Measurements from ENCODE around the gene PSRC1.

The PSRC1 gene

DNA sequence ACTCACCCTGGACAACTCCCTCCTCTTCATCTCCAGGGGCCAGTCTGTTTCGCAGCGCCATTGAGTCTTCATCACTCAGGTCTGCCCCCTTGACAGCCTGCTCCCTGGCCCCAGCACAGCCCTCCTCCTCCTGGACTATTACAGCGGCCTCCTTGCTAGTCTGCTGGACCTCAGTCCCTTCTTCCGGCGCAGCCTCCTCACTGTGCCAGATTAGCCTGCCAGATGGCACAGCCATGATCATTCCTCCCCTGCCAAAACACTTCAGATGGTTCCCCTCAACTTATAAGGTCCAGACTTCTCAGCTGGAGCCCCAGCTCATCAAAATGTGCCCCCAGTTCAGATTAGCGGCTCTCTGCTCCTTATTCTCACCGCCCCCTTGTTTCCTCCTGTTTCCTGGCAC is 40.6 kb downstream of the PSRC1 start:
- no peak for DNase-seq

DNA sequence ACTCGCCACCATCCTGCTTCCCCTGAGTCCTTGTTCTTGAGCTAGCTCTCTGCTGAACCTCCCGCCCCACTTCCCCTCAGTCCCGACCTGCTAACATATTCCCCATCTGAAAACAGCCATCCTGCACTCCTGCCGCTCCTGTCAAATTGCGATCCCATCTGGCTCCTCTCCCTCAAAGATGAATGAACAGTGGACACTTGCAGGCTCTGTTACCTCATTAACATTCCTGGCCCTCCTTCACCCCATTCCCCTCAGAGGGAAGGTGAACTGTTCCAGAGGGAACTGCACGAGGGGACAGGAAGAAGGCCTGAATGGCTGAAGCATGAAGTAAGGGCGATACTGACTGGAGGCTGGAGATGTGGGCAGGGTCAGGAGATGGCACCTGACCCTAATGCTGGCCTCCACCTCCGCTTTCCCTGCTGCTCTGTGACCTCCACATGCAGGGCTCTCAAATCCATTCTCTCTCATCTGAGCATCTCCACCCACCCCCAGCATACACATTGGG is 41.1 kb downstream of the PSRC1 start:
- DNase-seq: no peak

DNA sequence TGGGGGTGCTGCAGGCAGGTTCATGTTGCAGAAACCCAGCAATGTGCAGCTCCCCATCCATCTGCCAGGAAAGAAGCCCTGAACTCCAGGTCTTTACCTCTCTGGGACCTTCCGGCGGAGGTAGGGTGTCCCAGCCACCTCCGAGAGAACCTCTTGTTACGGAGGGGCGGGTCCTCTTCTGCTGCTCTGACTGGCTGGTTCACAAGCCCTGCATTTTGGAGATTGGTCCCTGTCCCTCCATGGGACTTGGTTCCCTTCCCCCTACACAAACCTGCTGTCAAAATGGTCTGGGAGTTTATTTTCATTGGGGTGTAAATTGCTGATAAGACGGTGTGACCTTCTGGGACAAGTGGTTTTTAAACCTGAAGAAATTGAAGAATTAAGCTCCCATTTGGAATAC is 41.6 kb downstream of the PSRC1 start:
- DNase-seq: no peak

DNA sequence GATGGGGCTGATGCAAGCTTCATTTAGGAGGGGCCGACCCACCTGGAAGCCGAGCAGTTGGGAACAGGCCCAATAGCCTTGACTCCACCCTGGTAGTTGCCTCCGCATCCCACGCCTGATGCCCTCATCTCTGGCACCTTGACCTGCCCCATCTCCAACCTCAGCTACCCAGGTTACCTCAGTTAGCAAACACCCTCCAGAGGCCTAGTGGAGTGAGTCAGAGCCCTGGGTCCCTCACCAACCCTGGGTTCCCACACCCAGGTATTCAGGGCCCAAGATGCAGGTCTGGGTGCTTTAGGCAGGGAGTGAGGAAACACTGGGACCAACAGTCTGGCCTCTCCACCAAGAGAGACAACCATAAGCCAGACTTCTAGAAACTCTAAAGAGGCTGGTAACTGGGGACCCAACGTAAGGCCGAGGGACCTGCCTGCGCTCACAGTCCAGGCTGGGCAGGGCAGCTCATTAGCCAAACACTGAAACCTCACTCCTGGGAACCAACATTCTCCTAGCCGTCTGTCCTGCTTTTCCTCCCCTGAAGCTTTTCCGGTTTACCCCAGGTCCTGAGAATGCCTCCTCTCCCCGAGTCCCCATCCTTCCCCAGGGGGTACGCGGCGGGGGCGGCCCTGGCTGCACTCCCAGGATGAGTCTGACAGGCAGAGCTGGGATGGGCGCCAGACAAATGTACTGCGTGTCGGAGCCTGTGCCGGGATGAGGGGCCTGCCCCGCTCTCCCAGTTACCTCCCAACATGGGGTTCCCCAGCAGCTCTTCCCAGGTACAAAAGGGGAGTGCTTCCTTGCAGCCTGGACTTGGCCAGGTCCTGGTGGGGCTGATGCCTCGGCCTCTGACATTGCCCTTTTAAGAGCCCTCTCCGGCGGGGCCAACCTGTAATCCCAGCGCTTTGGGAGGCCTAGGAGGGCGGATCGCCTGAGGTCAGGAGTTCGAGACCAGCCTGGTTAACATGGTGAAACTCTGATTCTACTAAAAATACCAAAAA is 42.5 kb downstream of the PSRC1 start:
- no peak for DNase-seq

DNA sequence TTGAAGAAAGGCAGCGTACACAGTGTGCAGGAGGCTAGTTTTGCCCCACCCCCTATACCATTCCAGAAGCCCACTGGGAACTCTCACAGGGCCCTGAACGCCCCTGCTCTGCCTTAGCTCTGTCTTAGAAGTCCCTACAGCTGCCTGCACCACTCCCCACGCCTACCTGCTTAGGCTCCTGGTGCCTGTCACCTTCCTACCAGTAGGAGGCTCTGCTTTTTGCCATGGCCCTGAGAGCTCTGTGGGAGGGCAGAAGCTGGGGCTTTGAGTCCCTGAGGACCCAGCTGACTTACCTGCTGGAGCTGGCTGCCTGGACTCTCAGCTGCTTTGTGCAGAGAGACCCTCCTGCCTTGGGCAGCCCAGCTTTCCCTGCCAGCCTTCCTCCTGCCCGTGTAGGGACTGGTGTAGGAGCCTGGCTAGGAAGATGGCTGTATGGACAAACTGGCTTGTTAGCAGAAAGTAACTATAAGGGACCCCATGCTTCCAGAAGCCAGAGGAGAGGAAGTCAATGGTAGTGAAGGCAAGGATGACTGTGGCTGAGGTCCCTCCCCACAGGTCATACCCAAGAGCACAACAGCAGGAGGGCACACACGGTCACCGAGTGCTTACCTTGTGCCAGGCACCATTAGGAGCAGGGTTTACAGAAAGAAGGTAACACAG is 43.4 kb downstream of the PSRC1 start:
- DNase-seq: no peak

DNA sequence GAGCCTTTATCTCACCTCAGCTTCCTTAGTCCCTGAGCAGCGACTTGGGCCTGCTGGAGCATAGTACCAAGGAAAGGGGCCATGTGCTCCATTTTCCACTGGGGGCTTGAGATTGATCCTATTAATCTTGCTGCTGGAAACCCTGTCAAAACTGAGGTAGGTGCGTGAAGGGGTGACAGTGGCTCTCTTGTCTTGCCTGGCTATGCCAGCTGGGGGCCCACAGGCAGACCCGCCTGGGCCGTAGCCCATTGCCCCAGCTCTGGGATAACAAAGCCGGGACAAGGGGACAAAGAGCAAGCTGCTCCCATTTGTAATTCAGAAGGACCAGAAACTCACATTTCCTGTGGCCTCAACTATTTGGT is 43.9 kb downstream of the PSRC1 start:
- no peak for DNase-seq

DNA sequence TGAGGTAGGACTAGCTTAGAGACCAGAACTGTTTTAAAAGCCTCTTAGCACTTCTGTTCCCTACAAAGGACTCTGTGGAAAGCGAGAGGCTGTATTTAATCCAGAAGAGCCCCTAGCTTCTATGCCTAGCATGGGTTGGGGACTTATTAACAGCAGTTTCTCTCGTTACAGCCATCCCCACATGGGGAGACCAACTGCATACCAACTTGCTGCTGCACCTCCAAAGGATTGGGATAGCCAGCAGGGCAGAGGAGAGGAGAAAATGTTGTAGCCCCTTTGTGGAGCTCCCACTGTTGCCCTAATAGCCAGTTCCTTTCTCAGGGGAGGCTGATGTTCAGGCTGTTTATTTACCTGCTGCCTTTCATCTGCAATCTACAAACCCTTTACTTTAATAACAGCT is 44.6 kb downstream of the PSRC1 start:
- no peak for DNase-seq

DNA sequence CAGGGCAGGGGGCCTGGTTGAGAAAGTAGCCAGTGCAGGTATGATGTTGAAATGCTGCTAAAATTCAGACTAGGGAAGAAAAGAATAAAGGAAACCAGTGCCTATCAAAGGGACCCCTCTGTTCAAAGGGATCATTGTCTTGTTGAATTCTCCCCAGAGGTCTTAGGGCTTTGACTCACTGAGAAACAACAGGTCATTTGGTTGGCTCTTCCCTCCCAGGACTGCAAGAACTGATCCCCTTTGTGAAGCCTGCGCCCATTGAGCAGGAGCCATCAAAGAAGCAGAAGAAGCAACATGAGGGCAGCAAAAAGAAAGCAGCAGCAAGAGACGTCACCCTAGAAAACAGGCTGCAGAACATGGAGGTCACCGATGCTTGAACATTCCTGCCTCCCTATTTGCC is 45.4 kb downstream of the PSRC1 start:
- DNase-seq: no peak

DNA sequence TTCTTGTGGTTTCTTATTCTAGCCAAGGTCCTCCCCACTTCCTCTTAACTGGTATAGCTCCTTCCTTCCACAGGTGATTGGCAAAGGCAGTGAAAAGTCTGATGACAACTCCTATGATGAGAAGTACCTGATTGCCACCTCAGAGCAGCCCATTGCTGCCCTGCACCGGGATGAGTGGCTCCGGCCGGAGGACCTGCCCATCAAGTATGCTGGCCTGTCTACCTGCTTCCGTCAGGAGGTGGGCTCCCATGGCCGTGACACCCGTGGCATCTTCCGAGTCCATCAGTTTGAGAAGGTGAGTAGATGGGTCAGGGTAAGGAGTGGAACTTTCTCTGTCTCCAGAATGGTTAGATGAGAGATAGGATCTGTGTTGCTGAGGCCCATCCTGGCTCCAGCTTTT is 47.8 kb downstream of the PSRC1 start:
- no peak for DNase-seq

DNA sequence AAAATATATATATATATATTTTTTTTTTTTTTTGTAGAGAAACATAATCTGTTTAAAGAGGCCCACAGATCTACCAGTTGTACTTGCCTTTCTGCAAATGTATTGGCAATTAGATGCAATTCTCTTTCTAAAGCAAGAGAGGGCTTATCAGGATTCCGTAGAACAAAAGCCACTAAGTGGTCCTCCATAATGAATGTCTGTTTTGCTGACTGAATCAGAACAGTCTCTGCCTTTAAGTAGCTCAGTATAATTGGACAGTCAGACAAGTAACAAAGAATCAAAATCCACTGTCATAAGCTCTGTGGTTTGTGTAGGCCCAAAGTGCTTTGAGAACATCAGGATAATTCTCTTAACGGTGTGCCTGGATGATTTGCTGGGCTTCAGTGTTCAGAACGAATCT is 51.9 kb downstream of the PSRC1 start:
- DNase-seq: no peak

All from CD4-positive, alpha-beta T cell treated with Interleukin-15 for 1 hour (primary cell).